ENCODE measurements around the gene DACT2.

Gene DACT2

DNA sequence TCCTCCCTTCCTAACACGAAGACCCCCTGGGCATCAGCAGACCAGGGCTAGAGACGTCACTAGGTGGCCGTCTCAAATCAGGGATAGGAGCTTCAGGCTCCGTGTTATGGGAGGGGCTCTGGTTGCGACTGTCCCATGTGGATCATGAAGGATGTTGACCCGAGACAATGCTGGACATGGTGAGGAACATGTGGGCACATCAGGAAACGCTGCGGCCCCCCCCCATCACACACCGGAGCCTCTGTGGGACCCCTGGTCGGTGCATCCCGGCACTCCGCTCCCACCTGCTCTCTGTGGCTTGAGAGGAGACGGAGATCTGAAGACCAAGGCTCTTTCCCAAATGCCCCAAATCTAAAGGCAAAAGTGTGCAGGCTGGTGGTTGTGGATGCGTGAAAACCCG is 54.2 kb downstream of the DACT2 start:
- no peak for DNase-seq (ENCODE audit: low read depth in 2 of 2, low spot score in 1 of 2)

DNA sequence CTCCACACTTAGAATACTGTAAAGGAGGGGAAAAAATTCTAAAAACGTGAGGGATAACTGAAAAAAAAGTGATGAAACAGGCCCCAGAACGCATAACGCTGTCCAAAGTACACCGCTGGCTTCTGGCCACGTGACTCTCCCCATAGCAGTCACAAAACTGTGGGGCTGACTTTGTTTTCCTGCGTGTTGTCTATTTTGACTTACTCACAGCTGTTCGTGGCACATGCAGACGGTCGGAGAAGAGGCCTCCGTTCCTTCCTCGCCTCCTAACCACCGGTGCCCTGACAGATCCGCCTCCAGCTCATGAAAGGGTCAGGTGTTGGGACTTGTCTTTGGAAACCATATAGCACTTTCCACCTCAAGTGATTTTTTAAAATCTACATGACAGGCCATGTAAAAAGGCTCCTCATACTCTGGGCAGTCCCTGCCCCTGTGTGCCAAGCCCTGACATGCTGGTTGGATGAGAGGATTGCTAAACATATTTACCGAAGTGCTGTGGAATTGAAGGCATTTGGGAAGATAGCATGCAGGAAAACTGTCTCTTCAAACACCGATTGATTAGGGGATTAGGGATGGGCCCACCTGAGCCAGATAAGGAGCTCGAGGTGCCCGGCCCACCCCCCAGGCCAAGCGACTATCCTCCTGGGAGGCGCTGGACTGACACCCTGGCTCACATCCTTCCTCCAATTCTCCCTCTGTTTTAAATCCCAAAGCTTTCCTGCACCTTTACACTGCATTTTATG is 54.8 kb downstream of the DACT2 start:
- DNase-seq (ENCODE audit: low read depth in 2 of 2, low spot score in 1 of 2), result no peak

DNA sequence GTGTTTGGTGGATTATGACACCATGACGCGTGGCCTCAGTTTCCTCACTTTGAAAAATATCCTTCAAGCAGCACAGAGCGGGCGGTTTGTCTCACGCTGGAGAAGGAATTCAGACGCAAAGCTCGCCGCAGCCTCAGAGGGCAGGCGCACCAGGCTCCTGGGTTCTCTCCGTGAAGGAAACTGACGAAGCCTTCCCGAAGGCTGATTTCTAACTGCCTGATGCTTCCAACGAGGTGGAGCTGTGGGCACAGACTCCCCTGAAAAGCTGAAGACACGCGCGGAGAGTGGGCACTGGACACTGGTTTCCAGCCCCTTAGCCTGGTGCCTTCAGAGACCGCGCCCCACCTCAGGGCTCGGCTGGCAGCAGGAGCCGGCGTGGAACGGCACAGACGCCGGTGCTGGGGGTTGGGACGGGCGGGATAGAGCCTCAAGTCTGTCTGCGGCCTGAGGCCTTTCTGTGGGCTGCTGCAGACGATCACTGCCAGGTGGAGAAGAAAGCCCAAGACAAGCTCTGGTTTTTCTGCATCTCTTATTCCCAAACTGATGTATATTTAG is 56.1 kb downstream of the DACT2 start:
- DNase-seq (ENCODE audit: low read depth in 2 of 2, low spot score in 1 of 2), result no peak

DNA sequence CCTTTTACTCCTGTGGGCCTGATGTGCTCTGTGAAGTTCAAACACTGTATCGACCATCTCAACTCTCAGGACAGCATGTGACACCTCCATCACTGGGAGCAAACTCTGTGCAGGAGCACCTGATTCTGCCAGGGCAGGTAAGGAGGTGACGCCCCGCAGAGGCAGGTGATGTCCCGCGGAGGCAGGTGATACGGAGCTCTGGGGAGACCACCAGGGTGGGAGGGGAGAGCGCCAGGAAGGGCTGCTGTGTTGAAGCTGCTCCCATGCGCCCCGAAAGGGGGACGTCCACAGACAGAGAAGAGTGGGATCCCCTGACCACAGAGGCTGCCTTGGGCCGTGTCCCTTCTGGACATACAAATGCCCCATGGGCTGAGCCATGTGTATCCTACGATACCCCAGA is 58.3 kb downstream of the DACT2 start:
- no peak for DNase-seq (ENCODE audit: low read depth in 2 of 2, low spot score in 1 of 2)

DNA sequence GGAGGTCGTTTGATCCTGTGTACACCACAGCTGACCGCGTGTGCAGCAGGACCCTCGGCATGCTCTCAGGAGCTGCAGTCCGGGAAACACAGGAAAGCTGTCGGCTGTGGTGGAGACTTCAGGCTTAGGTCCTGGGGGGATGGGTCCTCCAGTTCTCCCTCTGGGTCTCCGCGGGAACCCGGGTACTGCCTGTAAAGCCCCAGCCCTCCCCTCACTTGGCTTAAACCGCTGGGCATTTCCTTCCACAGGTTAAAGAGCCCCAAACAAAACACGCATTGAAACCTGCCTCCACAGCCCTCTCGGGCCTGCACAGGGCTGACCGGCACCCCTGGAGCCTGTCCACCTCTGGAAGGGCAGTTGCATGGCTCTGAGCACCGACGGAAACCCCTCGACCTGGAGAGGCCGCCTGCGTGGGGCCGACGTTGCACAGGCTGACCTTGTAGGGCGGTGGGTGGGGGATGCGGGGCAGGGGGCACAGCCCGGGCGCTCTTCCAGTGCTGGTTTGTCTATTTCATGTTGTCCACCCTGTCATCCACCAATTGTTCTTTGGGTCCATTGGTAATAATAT is 59.1 kb downstream of the DACT2 start:
- no peak for DNase-seq (ENCODE audit: low read depth in 2 of 2, low spot score in 1 of 2)

DNA sequence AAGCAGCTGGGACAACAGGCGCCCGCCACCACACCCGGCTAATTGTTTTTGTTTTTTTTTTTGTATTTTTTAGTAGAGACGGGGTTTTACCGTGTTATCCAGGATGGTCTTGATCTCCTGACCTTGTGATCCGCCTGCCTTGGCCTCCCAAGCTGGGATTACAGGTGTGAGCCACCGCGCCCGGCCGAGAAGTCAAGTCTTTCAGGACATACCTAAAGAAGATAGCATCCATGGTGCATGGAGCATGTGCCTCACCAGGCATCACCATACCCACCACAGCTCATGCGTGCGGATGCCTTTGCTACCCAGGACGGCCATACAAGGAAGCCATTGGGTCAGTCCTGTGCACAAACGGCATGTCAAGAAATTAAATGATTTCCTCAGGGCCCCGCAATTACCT is 60.8 kb downstream of the DACT2 start:
- no peak for DNase-seq (ENCODE audit: low read depth in 2 of 2, low spot score in 1 of 2)

DNA sequence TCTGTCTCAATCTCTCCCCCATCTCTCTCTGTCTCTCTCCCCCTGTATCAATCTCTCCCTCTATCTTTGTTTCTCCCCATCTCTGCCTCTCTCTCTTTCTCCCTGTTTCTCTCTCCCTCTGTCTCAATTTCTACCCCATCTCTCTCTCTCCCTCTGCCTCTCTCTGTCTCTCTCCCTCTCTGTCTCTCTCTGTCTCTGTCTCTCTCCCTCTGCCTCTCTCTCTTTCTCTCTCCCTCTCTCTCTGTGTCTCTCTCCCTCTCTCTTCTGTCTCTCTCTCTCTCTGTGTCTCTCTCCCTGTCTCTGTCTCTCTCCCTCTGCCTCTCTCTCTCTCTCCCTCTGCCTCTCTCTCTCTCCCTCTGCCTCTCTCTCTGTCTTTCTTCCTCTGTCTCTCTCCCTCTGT is 62.6 kb downstream of the DACT2 start:
- DNase-seq (ENCODE audit: low read depth in 2 of 2, low spot score in 1 of 2), result no peak

Data from stimulated activated CD8-positive, alpha-beta memory T cell treated with anti-CD3 and anti-CD28 coated beads, Interleukin-4, amount 100 ng/mL, for 1 hour (primary cell).